Putamen (tissue), 1 donor: Measurements from ENCODE around the gene KANK2.
"Not testable (repeated sequence)": the region's sequence is repeated elsewhere in the genome, so short reads cannot be mapped to it uniquely, and the experiment has no call there.

Source experiments
- DNase-seq: peaks from one replicate; pipeline ENCODE4 v3.0.0-alpha.2; 2016; ENCODE audit warnings: low spot score

Gene KANK2

GRCh38 chr19:11172576-11172975 lies 24.8 kb downstream of the KANK2 start:
- no peak for DNase-seq

GRCh38 chr19:11171144-11171543 lies 26.2 kb downstream of the KANK2 start:
- no peak for DNase-seq

- DNase-seq: no peak
Measured at GRCh38 chr19:11169896-11170678, 27.3 kb downstream of the KANK2 start.

DNA sequence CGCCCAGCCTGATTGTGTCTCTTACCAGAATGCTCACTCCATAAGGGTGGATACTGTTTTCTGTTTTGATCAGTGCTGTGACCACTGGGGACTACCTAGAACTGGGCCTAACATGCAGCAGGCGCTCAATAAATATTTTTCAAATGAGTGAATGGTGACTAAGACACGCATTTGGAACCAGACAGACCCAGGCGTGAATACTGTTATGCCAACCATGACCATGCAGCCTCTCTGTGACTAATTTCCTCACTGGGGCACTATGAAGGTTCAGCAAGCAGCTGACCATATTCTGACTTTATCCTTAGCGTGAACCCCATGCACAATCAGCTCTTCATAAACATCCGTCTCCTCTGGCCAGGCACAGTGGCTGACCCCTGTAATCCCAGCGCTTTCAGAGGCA lies 28.8 kb downstream of the KANK2 start:
- DNase-seq: no peak

DNA sequence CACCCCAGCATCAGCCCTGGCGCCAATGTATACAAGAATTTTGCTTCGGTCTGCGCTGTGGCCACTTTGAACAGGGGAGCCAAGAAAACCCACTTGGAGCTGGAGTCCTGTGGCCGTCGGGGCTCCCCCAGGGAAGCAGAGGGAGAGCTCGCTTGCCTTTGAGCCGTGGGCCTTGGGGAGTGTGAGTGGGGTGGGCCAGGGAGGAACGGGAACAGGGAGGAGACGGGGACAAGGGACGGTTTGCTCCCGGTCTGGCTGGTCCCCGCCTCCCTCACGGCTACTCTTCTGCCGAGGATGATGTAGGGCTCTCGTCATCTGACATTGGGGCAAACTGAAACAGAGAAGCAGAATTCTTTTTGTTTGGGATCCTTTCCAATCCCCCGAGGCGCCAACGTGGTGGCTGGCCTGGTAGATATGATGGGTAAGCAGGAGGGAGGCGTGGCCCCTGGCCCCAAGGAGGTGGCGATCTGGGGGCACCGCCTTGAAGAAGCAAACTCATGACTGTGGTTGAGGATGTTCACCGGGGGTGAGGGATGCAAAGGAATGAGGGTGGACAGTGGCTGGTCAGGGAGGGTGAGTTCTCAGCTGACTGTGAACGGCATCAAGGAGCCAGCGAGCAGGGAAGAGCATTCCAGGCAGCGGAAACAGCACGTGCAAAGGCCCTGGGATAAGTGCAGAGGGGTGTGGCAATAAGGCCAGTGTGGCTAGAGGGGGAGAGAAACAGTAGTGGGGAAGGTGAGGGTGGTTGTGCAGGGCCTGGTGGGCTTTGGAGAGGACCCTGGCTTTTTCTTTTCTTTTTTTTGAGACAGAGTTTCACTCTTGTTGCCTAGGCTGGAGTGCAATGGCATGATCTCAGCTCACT lies 30.8 kb downstream of the KANK2 start:
- DNase-seq: no peak

DNA sequence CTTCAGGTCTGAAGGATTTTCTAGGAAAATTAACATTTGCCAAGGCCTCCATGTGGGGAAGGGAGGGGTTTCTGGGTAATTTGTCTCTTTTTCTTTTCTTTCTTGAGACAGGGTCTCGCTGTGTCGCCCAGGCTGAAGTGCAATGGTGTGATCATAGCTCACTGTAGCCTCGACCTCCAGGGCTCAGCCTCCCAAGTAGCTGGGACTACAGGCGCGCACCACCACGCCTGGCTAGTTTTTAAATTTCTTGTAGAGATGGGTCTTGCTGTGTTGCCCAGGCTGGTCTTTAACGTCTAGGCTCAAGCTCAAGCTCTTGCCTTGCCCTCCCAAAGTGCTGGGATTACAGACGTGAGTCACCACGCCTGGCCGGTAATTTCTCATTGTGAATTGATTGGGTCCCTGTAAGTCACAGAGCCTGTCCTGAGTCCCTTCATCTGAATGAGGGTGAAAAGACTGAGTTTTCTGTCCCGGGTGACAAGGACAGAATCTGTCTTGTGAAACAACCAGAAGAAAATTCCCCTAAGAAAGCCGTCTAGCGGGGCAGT lies 31.8 kb downstream of the KANK2 start:
- no peak for DNase-seq

DNA sequence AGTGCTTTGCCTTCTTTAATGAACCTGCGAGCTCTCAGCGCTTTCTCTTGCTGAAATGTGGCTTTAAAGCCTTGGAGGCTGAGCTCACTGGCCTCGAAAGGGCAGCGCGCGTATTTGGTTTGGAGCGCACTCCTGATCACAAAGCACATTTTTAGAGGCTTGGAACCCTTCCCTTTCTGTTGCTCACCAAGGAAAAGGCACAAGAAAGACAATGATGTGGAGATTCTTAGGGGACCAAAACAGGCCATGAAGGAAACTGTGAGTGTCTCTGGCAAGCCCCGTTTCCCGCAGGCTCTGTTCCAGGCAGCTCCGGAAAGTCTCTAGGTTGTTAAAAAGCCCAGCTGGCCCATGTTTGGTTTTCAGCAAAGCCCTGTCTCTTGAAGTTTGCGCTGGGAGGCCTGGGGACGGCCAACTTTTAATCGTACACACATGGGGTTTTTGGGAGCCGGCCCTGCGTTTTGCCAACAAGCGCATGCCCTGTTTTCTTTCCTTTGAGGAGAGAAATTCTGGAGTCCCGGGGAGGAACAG lies 32.4 kb downstream of the KANK2 start:
- peak; percentile 60 for DNase-seq

DNA sequence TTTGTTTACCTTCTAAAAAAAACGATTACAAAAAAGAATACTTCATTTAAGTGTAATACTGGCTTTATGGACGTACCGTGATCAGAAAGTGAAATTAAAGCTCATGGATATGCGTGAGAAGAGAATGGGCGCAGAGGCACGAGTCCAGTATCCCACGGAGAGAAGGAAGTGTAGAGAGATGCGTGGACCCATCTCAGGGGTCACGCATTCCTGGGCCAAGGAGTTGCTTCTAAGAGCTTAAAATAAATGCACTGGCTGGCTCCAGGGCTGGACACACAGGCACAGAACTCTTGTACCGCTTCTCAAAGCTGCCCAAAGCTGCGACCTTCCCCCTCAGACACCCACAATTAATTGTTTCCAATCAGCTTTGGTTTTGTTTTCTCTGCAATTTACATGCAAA lies 33.0 kb downstream of the KANK2 start:
- DNase-seq: no peak

- not testable (repeated sequence) for DNase-seq
Measured at GRCh38 chr19:11160440-11160768, 36.9 kb downstream of the KANK2 start.

DNA sequence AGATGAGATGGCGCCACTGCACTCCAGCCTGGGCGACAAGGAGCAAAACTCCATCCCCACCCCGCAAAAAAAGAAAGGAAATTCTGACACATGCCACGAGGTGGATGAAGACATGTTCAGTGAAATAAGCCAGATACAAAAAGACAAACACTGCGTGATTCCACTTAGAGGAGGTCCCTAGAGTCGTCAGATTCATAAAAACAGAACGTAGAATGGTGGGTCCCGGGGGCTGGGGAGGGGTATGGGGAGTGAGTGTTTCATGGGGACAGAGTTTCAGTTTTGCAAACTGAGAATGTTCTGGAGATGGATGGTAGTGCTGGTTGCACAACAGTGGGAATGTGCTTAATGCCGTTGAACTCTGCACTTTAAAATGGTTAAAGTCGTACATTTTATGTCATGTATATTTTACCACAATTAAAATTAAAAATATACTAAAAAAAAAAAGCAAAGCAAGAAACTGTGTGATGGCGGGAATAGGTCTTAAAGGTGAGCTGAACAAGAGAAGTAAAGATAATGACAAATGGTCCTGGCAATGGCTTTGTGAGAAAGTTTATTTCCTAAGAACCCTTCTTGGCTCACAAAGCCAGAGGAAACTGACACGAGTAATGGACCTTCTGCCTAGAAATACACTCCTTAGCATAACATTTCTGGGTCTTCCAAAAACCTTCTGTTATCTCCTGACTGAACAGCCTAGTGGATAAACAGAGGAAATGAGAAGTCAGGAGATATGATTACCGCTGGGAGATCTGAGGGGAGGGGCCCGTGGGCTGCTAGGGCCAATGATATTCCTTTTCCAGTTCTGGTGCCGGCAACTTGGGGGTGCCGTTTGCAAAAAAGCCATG lies 37.5 kb downstream of the KANK2 start:
- no peak for DNase-seq

DNA sequence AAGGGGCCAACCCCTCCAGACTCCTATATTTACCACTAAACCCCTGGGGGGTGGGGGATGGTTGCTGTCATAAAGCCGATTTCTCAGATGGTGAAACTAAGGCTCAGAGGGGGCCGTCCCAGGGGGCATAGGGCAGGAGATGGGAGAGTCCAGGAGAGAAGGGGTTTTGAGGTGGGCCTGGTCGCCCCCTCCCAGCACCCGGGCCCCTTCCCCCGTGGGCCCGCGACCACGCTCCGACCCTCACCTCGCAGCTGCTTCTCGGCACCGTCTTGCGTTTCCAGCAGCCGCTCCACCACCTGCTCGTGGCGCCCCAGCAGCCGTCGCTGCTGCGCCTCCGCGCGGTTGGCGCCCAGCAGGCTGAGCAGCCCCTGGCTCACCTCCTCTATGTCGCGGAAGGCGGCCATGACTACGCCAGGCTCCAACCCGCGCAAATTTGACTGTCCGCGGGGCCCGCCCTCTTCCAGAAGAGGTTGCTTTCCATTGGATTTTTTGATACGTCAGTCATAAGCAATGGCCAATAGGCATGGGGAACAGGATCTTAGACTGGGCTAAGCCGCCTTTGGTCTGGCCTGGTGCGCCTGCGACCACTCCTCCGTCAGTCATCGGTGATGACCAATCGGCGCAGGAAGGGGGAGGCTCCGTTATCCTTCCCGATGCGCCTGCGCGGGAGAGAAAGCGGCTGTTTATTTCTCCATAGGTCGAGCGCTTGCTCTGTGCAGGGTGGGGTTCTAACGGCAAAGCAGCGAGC lies 41.8 kb downstream of the KANK2 start, which contains the start of gene SPC24:
TSS of gene SPC24 (minus strand) at position 410 of the 748 bp plus-strand sequence. CDS start at position 404, 6 bp downstream.
- peak; percentile 98 for DNase-seq

DNA sequence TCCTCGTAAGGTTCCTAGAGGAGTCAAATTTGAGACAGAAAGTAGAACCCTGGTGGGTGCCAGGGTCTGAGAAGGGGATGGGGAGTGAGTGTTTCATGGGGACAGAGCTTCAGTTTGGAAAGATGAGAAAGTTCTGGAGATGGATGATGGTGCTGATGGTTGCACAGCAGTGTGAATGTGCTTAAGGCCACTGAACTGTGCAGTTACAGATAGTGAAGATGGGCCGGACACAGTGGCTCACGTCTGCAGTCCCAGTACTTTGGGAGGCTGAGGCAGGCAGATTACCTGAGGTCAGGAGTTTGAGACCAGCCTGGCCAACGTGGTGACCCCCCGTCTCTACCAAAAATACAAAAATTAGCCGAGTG lies 42.7 kb downstream of the KANK2 start:
- DNase-seq: no peak

GRCh38 chr19:11152318-11153062 lies 44.9 kb downstream of the KANK2 start:
- DNase-seq: no peak

- no peak for DNase-seq
Measured at GRCh38 chr19:11151181-11151580, 46.2 kb downstream of the KANK2 start.

- DNase-seq: no peak
Measured at GRCh38 chr19:11148001-11148400, 49.3 kb downstream of the KANK2 start.

GRCh38 chr19:11145536-11145924 lies 51.8 kb downstream of the KANK2 start:
- DNase-seq: no peak

- DNase-seq: peak; percentile 33
Measured at GRCh38 chr19:11142528-11143171, 54.7 kb downstream of the KANK2 start.

GRCh38 chr19:11141937-11142527 lies 55.3 kb downstream of the KANK2 start:
- DNase-seq: no peak

DNA sequence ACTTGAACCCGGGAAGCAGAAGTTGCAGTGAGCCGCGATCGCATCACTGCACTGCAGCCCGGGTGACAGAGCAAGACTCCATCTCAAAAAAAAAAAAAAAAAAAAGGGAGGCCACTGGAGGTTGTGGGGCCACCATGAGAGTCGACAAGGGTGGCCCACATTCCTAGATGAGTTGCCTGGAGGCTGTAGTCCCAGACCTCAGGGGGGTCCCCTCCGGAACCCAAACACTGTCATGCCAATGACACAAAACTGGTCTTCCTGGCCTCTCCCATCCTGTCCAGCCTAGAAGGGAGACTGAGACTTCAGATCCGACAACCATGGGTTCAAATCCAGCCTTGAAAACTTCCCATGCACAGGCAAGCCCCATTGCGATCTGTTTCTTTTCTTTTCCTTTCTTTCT lies 56.4 kb downstream of the KANK2 start:
- no peak for DNase-seq
